CD14-positive monocyte (primary cell): ENCODE data around the gene RHBG. TPM values are rescaled to one million over a fixed set of nuclear protein-coding genes. Genes with fewer than 3 reads are reported as not detected.

Experiments used
- DNase-seq, 3 donors: peaks; one replicate each; pipeline ENCODE4 v3.0.0-alpha.2; 2011 to 2022
- H2AFZ ChIP-seq: 2 replicates; pipeline ENCODE4 v1.6.0; 2012; ENCODE audit warnings: mild to moderate bottlenecking, low read depth, low read length, inconsistent platforms; ENCODE audit not compliant: insufficient read depth, poor library complexity, severe bottlenecking
- H3K27ac ChIP-seq, 2 donors: 1 replicate in 1 of 2; 2 replicates in 1 of 2; pipeline ENCODE4 v1.5.1; 2012 to 2013; ENCODE audit warnings: low read length in 2 of 2, control low read depth in 1 of 2, inconsistent platforms in 1 of 2, low read depth in 1 of 2, mild to moderate bottlenecking in 1 of 2
- H3K27me3 ChIP-seq, 2 donors: one replicate each; pipeline versions ENCODE4 v1.6.0 to v1.6.1; 2011 to 2013; ENCODE audit warnings: low read length in 2 of 2; ENCODE audit not compliant: control insufficient read depth in 2 of 2, insufficient read depth in 2 of 2
- H3K36me3 ChIP-seq, 2 donors: replicated peaks in 1 of 2; 1 replicate in 1 of 2; 2 replicates in 1 of 2; pipeline versions ENCODE4 v1.5.1 to v1.6.1; 2012 to 2013; ENCODE audit warnings: low read length in 2 of 2, control low read depth in 1 of 2, inconsistent platforms in 1 of 2, mild to moderate bottlenecking in 1 of 2; ENCODE audit not compliant: insufficient read depth in 2 of 2, control insufficient read depth in 1 of 2
- H3K4me1 ChIP-seq, 2 donors: 1 replicate in 1 of 2; 2 replicates in 1 of 2; pipeline versions ENCODE4 v1.5.1 to v1.6.1; 2012 to 2013; ENCODE audit warnings: low read length in 2 of 2, control low read depth in 1 of 2, inconsistent platforms in 1 of 2, mild to moderate bottlenecking in 1 of 2, moderate library complexity in 1 of 2; ENCODE audit not compliant: insufficient read depth in 2 of 2, control insufficient read depth in 1 of 2
- H3K4me2 ChIP-seq: replicated peaks from 2 replicates; pipeline ENCODE3; 2012; ENCODE audit warnings: low read length, moderate library complexity, mild to moderate bottlenecking; ENCODE audit not compliant: poor library complexity, severe bottlenecking; ENCODE audit errors: extremely low read depth
- H3K4me3 ChIP-seq, 3 experiments: fragments of 200-600 bp in 1 of 3; sonication (generic) in 1 of 3; replicated peaks in 1 of 3; 1 replicate in 2 of 3; 2 replicates in 1 of 3; pipeline ENCODE4 v1.5.1; 2011 to 2013; ENCODE audit warnings: low read length in 3 of 3, mild to moderate bottlenecking in 3 of 3, control low read depth in 2 of 3, low read depth in 2 of 3, inconsistent platforms in 1 of 3, moderate library complexity in 1 of 3
- H3K79me2 ChIP-seq: 2 replicates; pipeline ENCODE4 v1.6.0; 2012; ENCODE audit warnings: mild to moderate bottlenecking, control low read depth, inconsistent platforms, low read length, moderate library complexity; ENCODE audit not compliant: insufficient read depth
- H3K9ac ChIP-seq: 2 replicates; pipeline ENCODE4 v1.6.0; 2017; ENCODE audit warnings: low read length, mild to moderate bottlenecking; ENCODE audit not compliant: insufficient read depth, poor library complexity, severe bottlenecking
- H3K9me3 ChIP-seq, 2 donors: replicated peaks in 1 of 2; 1 replicate in 1 of 2; 2 replicates in 1 of 2; pipeline versions ENCODE4 v1.5.1 to v1.6.1; 2012 to 2013; ENCODE audit warnings: low read length in 2 of 2, control low read depth in 1 of 2; ENCODE audit not compliant: control insufficient read depth in 1 of 2, insufficient read depth in 1 of 2
- H4K20me1 ChIP-seq: 2 replicates; pipeline ENCODE4 v1.6.0; 2012; ENCODE audit warnings: mild to moderate bottlenecking, low read length, control low read depth, moderate library complexity; ENCODE audit not compliant: insufficient read depth
- H3K27ac Mint-ChIP-seq, 7 donors: one replicate each; pipeline ENCODE4 v1.8.0; 2020; ENCODE audit warnings: mild to moderate bottlenecking in 7 of 7, mixed read lengths in 7 of 7, moderate library complexity in 6 of 7, inconsistent platforms in 2 of 7
- H3K27me3 Mint-ChIP-seq, 3 donors: one replicate each; pipeline ENCODE4 v1.8.0; 2021 to 2022; ENCODE audit warnings: low read depth in 3 of 3, mild to moderate bottlenecking in 3 of 3, mixed read lengths in 3 of 3, moderate library complexity in 3 of 3, inconsistent platforms in 1 of 3
- H3K36me3 Mint-ChIP-seq, 2 donors: one replicate each; pipeline ENCODE4 v1.8.0; 2020; ENCODE audit warnings: mixed read lengths in 2 of 2, inconsistent platforms in 1 of 2, mild to moderate bottlenecking in 1 of 2
- H3K4me1 Mint-ChIP-seq: one replicate; pipeline ENCODE4 v1.8.0; 2020; ENCODE audit warnings: mild to moderate bottlenecking, mixed read lengths
- H3K4me3 Mint-ChIP-seq, 2 donors: one replicate each; pipeline ENCODE4 v1.8.0; 2020; ENCODE audit warnings: mild to moderate bottlenecking in 2 of 2, mixed read lengths in 2 of 2, moderate library complexity in 1 of 2
- H3K9me3 Mint-ChIP-seq, 7 donors: one replicate each; pipeline ENCODE4 v1.8.0; 2020 to 2022; ENCODE audit warnings: mixed read lengths in 7 of 7, mild to moderate bottlenecking in 6 of 7, moderate library complexity in 6 of 7, inconsistent platforms in 2 of 7
- WGBS: methylation state at CpG from one replicate; pipeline ENCODE4 v1.1.5; 2013; ENCODE audit warnings: missing lambda C conversion rate; ENCODE audit not compliant: insufficient coverage; 5-methylcytosine and 5-hydroxymethylcytosine counted together
- intact Hi-C, 2 donors: fragments of 100-400 bp; cut with micrococcal nuclease; formaldehyde crosslinking; loops; one replicate each; pipeline versions ENCODE4 v1.15.0 to v1.15.1; 2023
- polyA plus RNA-seq, 3 donors: library from polyadenylated mRNA; depleted of rRNA in 1 of 3; unstranded in 2 of 3; stranded (reverse) in 1 of 3; fragments of 300-500 nt in 2 of 3; fragments of >200 nt in 1 of 3; fragmentation: Illumina TruSeq in 2 of 3; gene quantifications; 1 replicate in 2 of 3; 2 replicates in 1 of 3; pipeline ENCODE4 v1.2.3, GENCODE V29; 2012 to 2021
- TF ChIP-seq, protein P1 (sequence below): fragments of 200-600 bp; IDR thresholded peaks from one replicate; pipeline ENCODE4 v1.8.0; 2022; ENCODE audit warnings: antibody characterized with exemption, mild to moderate bottlenecking

RHBG gene
- polyA plus RNA-seq, 3 donors, result 0.08 TPM; not detected in 2

DNA sequence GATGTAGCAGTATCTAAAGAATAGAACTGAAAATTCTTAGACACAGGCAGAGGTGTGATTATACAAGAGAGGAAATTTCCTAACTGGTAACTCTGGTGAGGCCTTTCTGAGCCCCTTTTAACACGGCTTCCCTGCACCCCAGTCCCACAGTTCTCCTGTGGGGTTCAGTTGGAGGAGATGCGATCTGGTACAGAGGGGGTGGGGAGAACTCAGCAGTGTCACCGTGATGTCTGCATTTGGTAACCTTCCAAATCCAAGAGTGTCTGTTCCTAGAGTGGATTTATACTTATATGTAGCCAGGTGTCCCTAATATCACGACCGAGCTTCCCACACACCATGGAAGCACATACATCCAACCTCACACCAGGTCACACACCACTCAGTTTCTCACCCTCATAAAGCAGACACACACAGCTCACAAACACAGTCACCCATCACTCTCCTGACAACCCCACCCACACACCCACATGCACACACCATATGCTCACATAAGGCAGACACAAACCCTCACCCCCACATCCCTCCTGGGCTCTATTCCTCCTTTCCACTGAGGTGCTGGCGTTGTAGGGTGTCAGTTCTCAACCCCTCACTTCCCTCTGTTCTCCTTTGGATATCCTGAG, 48.5 kb downstream of the RHBG start:
- H3K27me3 ChIP-seq, result peaks cover 55 to 100% of the 10 kb centered on the region in 2 donors
- H4K20me1 ChIP-seq, result no peaks in the 10 kb centered on the region
- H3K27ac ChIP-seq, result no peak overlapping the region
- DNase-seq, result no peak
- no peak overlapping the region for H3K9ac ChIP-seq
- H3K27ac Mint-ChIP-seq, result no peak overlapping the region
- peaks cover 5 to 10% of the 10 kb centered on the region in 2 donors for H3K36me3 Mint-ChIP-seq
- H3K4me3 Mint-ChIP-seq, result peak overlapping the region in 1 of 2 donors; percentile 95
- H3K27me3 Mint-ChIP-seq, result peaks cover 84 to 93% (median 87%) of the 10 kb centered on the region in 3 donors
- no peaks in the 10 kb centered on the region for H3K79me2 ChIP-seq
- H3K36me3 ChIP-seq, result no peaks in the 10 kb centered on the region
- no CpG with 5 or more reads among the region's 6 CpGs for WGBS
- H3K9me3 ChIP-seq, result peaks cover 0 to 5% of the 10 kb centered on the region in 2 donors
- no peak overlapping the region for H2AFZ ChIP-seq
- H3K4me2 ChIP-seq, result no peak overlapping the region
- TF ChIP-seq, protein P1, sequence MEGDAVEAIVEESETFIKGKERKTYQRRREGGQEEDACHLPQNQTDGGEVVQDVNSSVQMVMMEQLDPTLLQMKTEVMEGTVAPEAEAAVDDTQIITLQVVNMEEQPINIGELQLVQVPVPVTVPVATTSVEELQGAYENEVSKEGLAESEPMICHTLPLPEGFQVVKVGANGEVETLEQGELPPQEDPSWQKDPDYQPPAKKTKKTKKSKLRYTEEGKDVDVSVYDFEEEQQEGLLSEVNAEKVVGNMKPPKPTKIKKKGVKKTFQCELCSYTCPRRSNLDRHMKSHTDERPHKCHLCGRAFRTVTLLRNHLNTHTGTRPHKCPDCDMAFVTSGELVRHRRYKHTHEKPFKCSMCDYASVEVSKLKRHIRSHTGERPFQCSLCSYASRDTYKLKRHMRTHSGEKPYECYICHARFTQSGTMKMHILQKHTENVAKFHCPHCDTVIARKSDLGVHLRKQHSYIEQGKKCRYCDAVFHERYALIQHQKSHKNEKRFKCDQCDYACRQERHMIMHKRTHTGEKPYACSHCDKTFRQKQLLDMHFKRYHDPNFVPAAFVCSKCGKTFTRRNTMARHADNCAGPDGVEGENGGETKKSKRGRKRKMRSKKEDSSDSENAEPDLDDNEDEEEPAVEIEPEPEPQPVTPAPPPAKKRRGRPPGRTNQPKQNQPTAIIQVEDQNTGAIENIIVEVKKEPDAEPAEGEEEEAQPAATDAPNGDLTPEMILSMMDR, result no peak
- H3K4me1 ChIP-seq, result peaks cover 24 to 26% of the 10 kb centered on the region in 2 donors
- no peak overlapping the region for H3K4me3 ChIP-seq
- H3K4me1 Mint-ChIP-seq, result peaks cover 27% of the 10 kb centered on the region
- intact Hi-C loops, result no loop called here
- H3K9me3 Mint-ChIP-seq, result peaks cover 0 to 37% (median 10%) of the 10 kb centered on the region in 7 donors

DNA sequence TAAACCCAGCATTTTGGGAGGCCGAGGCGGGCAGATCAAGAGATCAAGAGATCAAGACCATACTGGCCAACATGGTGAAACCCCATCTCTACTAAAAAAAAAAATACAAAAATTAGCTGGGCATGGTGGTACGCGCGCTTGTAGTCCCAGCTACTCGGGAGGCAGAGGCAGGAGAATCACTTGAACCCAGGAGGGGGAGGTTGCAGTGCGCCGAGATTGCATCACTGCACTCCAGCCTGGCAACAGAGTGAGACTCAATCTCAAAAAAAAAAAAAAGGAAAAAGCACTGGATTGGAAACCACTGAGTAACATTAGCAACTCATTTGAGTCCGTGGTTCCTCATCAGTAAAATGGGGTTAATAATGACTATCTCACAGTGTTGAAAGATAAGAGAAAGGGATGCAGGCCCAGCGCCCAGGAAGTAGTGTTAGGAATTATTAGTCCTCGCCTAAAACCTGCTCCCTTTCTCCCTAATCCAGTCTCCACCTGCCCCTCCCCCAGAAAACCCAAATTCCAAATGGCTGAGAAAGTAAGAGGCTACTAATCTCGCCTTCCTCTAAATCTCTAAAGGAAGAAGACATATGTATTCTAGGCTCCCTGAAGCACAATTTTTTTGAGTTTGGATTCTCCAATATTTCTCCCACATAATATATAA, 49.5 kb downstream of the RHBG start:
- Histone ChIP-seq H2AFZ (no peak overlapping the region), H3K36me3 (no peaks in the 10 kb centered on the region), H3K9me3 (peaks cover 0 to 14% of the 10 kb centered on the region in 2 donors), H3K4me1 (peaks cover 24 to 26% of the 10 kb centered on the region in 2 donors), H3K27ac (no peak overlapping the region), H4K20me1 (no peaks in the 10 kb centered on the region), H3K4me3 (no peak overlapping the region), H3K4me2 (no peak overlapping the region), H3K9ac (no peak overlapping the region), H3K27me3 (peaks cover 65 to 100% of the 10 kb centered on the region in 2 donors), H3K79me2 (no peaks in the 10 kb centered on the region)
- intact Hi-C loops, result no loop called here
- Mint-ChIP-seq H3K9me3 (peaks cover 0 to 37% (median 11%) of the 10 kb centered on the region in 7 donors), H3K4me3 (peak overlapping the region in 1 of 2 donors; percentile 95), H3K27ac (peak overlapping the region in 1 of 7 donors; percentile 39), H3K36me3 (peaks cover 5 to 10% of the 10 kb centered on the region in 2 donors), H3K4me1 (peaks cover 27% of the 10 kb centered on the region), H3K27me3 (peaks cover 91 to 95% (median 94%) of the 10 kb centered on the region in 3 donors)
- 82% methylated on average over 7 of the region's 12 CpGs for WGBS
- TF ChIP-seq, protein P1, result no peak
- DNase-seq, result no peak
